OCI-LY7 (cell line): ENCODE measurements around the gene PRSS27. TPM values are rescaled to one million over a fixed set of nuclear protein-coding genes. Genes with fewer than 3 reads are reported as not detected.

Source experiments
- BruUV-seq: library from RNA; stranded (reverse); fragments of 400-500 nt; replicated peaks from 2 replicates; lab custom pipeline; 2021; lab: Mats Ljungman, UMichigan
- CTCF ChIA-PET: fragments of 300-600 bp; sonication (Branson Sonifier 250); formaldehyde crosslinking; loops from one replicate; lab custom pipeline; 2022; ENCODE audit warnings: antibody characterized with exemption; ENCODE audit not compliant: unreplicated experiment; lab: Charles Lee
- POLR2A ChIA-PET: fragments of 300-600 bp; sonication (Branson Sonifier 250); formaldehyde crosslinking; loops from one replicate; lab custom pipeline; 2022; ENCODE audit warnings: antibody characterized with exemption; lab: Charles Lee
- DNase-seq: peaks from one replicate; pipeline ENCODE4 v3.0.0-alpha.2; 2015; ENCODE audit warnings: low spot score
- H2AFZ ChIP-seq: fragments of 200-600 bp; sonication (generic), shearing (Covaris generic); 2 replicates; pipeline ENCODE4 v1.6.1; 2014; ENCODE audit warnings: mild to moderate bottlenecking, antibody characterized with exemption, low read length, moderate library complexity
- H3K27ac ChIP-seq: fragments of 200-600 bp; sonication (generic); 2 replicates; pipeline ENCODE4 v1.5.1; 2014; ENCODE audit warnings: mixed run types, low read depth, mild to moderate bottlenecking, moderate library complexity, low read length, inconsistent platforms; ENCODE audit not compliant: poor library complexity, severe bottlenecking
- H3K36me3 ChIP-seq: fragments of 200-600 bp; sonication (generic); 2 replicates; pipeline ENCODE4 v1.6.1; 2014; ENCODE audit warnings: mild to moderate bottlenecking, antibody characterized with exemption, low read length, moderate library complexity, mixed read lengths; ENCODE audit not compliant: insufficient read depth
- H3K4me1 ChIP-seq: fragments of 200-600 bp; sonication (generic); 2 replicates; pipeline ENCODE4 v1.5.1; 2014; ENCODE audit warnings: mild to moderate bottlenecking, low read length; ENCODE audit not compliant: insufficient read depth, poor library complexity, severe bottlenecking
- H3K4me2 ChIP-seq: fragments of 200-600 bp; sonication (generic); 2 replicates; pipeline ENCODE4 v1.6.1; 2014; ENCODE audit warnings: mild to moderate bottlenecking, low read length
- H3K4me3 ChIP-seq: fragments of 200-600 bp; sonication (generic); 2 replicates; pipeline ENCODE4 v1.5.1; 2014; ENCODE audit warnings: mild to moderate bottlenecking, low read depth, low read length; ENCODE audit not compliant: poor library complexity, severe bottlenecking
- H3K79me2 ChIP-seq: fragments of 200-600 bp; sonication (generic); 2 replicates; pipeline ENCODE4 v1.6.1; 2016; ENCODE audit warnings: low read depth, mild to moderate bottlenecking, low read length, moderate library complexity, mixed read lengths; ENCODE audit not compliant: insufficient read depth
- H3K9me2 ChIP-seq: fragments of 200-600 bp; sonication (generic); 2 replicates; pipeline ENCODE4 v1.6.1; 2016; ENCODE audit warnings: mild to moderate bottlenecking, low read length, mixed read lengths; ENCODE audit not compliant: insufficient read depth
- H3K9me3 ChIP-seq: fragments of 200-600 bp; sonication (generic); 2 replicates; pipeline ENCODE4 v1.6.1; 2014; ENCODE audit warnings: mild to moderate bottlenecking, mixed run types, low read length, mixed read lengths
- H4K20me1 ChIP-seq: fragments of 200-600 bp; sonication (generic); 2 replicates; pipeline ENCODE4 v1.6.1; 2014; ENCODE audit warnings: mild to moderate bottlenecking, antibody characterized with exemption, low read length, moderate library complexity, mixed read lengths; ENCODE audit not compliant: insufficient read depth
- CTCF ChIP-seq: fragments of 200-600 bp; sonication (generic); conservative IDR thresholded peaks from 2 replicates; pipeline ENCODE4 v1.5.1; 2014; ENCODE audit warnings: mild to moderate bottlenecking, antibody characterized with exemption, low read length, moderate library complexity, mixed read lengths
- EZH2phosphoT487 ChIP-seq: fragments of 200-600 bp; sonication (generic); IDR thresholded peaks from 2 replicates; pipeline ENCODE4 v1.6.1; 2018; ENCODE audit warnings: low read depth, borderline replicate concordance, mild to moderate bottlenecking, mixed run types, antibody characterized with exemption, low read length, moderate library complexity, mixed read lengths
- intact Hi-C: fragments of 100-400 bp; cut with micrococcal nuclease; formaldehyde crosslinking; loops from one replicate; pipeline ENCODE4 v1.10.0; 2022; ENCODE audit not compliant: unreplicated experiment
- total RNA-seq, 2 experiments: library from RNA; depleted of rRNA in 1 of 2; stranded (reverse); fragments of >200 nt in 1 of 2; shearing (Covaris generic) in 1 of 2; gene quantifications; 2 replicates each; pipeline ENCODE4 v1.2.3, GENCODE V29; 2014 to 2022

The PRSS27 gene
- total RNA-seq, 2 experiments from 2014 or later: 2.7 to 7.7 TPM

- ChIA-PET CTCF (no interaction called here), POLR2A (no interaction called here)
- Histone ChIP-seq H3K27ac (no peak overlapping the region), H3K36me3 (peaks cover 85% of the 10 kb centered on the region), H3K4me1 (peaks cover 21% of the 10 kb centered on the region), H2AFZ (no peak overlapping the region), H3K4me2 (no peak overlapping the region), H3K9me3 (no peaks in the 10 kb centered on the region), H4K20me1 (peaks cover 40% of the 10 kb centered on the region), H3K9me2 (no peaks in the 10 kb centered on the region), H3K79me2 (peaks cover 85% of the 10 kb centered on the region), H3K4me3 (no peak overlapping the region)
- BruUV-seq: no TSS peak
- intact Hi-C loops: loop anchor here (10.0 kb wide), 1 partner anchor 222 kb away; the partner anchor contains the start of genes CEMP1 and PDPK1
- no peak for DNase-seq
- TF ChIP-seq EZH2phosphoT487 (no peak), CTCF (no peak)
Observed at GRCh38 chr16:2756288-2757015, 36.4 kb upstream of the PRSS27 start.

- POLR2A ChIA-PET: no interaction called here
- no peak for DNase-seq
- Histone ChIP-seq H3K4me3 (peak overlapping the region; percentile 99), H2AFZ (no peak overlapping the region), H3K27ac (no peak overlapping the region), H3K9me3 (no peaks in the 10 kb centered on the region), H3K4me2 (peak overlapping the region; percentile 83), H3K4me1 (peaks cover 34% of the 10 kb centered on the region), H3K79me2 (peaks cover 86% of the 10 kb centered on the region), H4K20me1 (peaks cover 40% of the 10 kb centered on the region), H3K9me2 (no peaks in the 10 kb centered on the region), H3K36me3 (peaks cover 72% of the 10 kb centered on the region)
- CTCF ChIA-PET: no interaction called here
- TF ChIP-seq EZH2phosphoT487 (no peak), CTCF (no peak)
- intact Hi-C loops: loop anchor here (10.0 kb wide), 1 partner anchor 220 kb away; the partner anchor contains the start of genes CEMP1 and PDPK1
- no TSS peak for BruUV-seq
Observed at GRCh38 chr16:2755158-2755557, 35.1 kb upstream of the PRSS27 start.

DNA sequence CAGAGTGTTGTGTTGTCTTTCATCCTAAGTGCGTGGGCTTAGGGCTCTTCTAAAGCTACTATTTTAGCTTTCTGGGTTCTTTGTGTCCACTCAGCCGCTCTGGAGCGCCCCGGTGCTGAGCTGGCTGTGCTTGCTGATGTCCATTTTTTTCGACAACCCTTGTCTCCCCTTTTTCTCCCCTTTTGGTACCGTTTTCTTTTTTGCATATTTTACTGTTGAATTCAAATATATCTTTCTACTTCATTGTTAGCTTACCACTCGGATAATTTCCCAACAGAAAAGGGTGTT, 33.7 kb upstream of the PRSS27 start:
- Histone ChIP-seq H3K36me3 (peaks cover 65% of the 10 kb centered on the region), H3K9me3 (no peaks in the 10 kb centered on the region), H3K79me2 (peaks cover 77% of the 10 kb centered on the region), H3K4me3 (peak overlapping the region; percentile 99), H2AFZ (no peak overlapping the region), H3K9me2 (no peaks in the 10 kb centered on the region), H3K27ac (peak overlapping the region; percentile 95), H4K20me1 (peaks cover 36% of the 10 kb centered on the region), H3K4me2 (peak overlapping the region; percentile 83), H3K4me1 (peaks cover 35% of the 10 kb centered on the region)
- peak; percentile 20; the same call in 1 of the 2 replicates for TF ChIP-seq CTCF
- no peak for TF ChIP-seq EZH2phosphoT487
- ChIA-PET POLR2A (interaction anchor here (0.6 kb wide), 1 partner anchor 19 kb away, joined by 8 read pairs; no protein-coding TSS in a partner anchor), CTCF (no interaction called here)
- peak; percentile 21 for DNase-seq
- intact Hi-C loops: loop anchor here (2.0 to 10.0 kb wide), 3 partner anchors 23 to 219 kb away; partner anchors contain the start of genes CEMP1, ELOB and PDPK1
- BruUV-seq: no TSS peak
